ENCODE results near the gene SEMA6A. TPM values are rescaled to one million over a fixed set of nuclear protein-coding genes. Genes with fewer than 3 reads are reported as not detected.

The SEMA6A gene
- total RNA-seq, 5 donors from 2014 or later (not counting 1 experiment from before 2014, with no cell fraction given): 0.79 to 0.88 (median 0.79) TPM; not detected in 2

DNA sequence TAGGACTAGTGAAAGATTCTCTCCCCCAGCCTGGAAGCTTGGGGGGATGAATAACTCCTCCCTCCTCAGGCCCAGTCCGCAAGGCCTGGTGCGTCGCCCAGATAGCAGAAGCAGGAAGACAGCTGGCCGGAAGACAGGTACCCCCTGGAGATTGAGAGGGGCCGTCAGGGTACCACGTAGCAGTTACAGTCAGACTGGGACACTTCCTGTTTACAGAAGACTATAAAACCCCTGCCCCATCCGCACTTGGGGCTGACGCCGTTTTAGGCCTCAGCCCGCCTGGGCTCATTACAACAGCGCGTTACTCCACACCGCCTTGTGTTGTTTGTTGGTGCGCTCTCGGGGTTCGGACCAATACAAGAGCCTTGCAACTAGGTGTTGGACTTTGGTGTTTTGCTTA is 15.4 kb downstream of the SEMA6A start:
- no peaks in the 10 kb centered on the region for H3K36me3 Mint-ChIP-seq
- ATAC-seq (replicated peaks in 1 of 4) (no peak), DNase-seq (no peak)
- peaks cover 0 to 3% of the 10 kb centered on the region in 2 donors for H3K27me3 Mint-ChIP-seq
- no peak overlapping the region for H3K4me3 Mint-ChIP-seq
- no peaks in the 10 kb centered on the region for H3K36me3 ChIP-seq (ENCODE audit: control insufficient read depth in 2 of 2, extremely low read depth in 1 of 2, insufficient read depth in 1 of 2, low read length in 1 of 2)
- H3K9me3 ChIP-seq: no peaks in the 10 kb centered on the region
- no peaks in the 10 kb centered on the region for H3K4me1 ChIP-seq (ENCODE audit: control insufficient read depth in 1 of 2, extremely low read depth in 1 of 2, insufficient read depth in 2 of 2, low read length in 2 of 2)
- ChIA-PET POLR2A (no interaction called here), CTCF (no interaction called here)
- no peaks in the 10 kb centered on the region for H3K9me3 Mint-ChIP-seq
- WGBS (ENCODE audit: insufficient coverage): 83% methylated on average over 10 of the region's 16 CpGs
- no peak overlapping the region for H3K27ac Mint-ChIP-seq
- peaks cover 0 to 3% of the 10 kb centered on the region in 2 experiments for H3K27me3 ChIP-seq (replicated peaks in 1 of 2; ENCODE audit: control insufficient read depth in 2 of 2, extremely low read depth in 1 of 2, insufficient read depth in 2 of 2, low read length in 1 of 2)
- no peaks in the 10 kb centered on the region for H3K4me1 Mint-ChIP-seq
- H3K4me3 ChIP-seq (ENCODE audit: control insufficient read depth in 1 of 2, extremely low read depth in 1 of 2, low read length in 1 of 2): no peak overlapping the region
- H3K27ac ChIP-seq (ENCODE audit: low read length): no peak overlapping the region

GRCh38 chr5:116557669-116558271 is 16.9 kb downstream of the SEMA6A start:
- H3K9me3 Mint-ChIP-seq: no peaks in the 10 kb centered on the region
- WGBS (ENCODE audit: insufficient coverage): 80% methylated on average over 1 of the region's 5 CpGs
- ChIA-PET POLR2A (interaction anchor here in 1 of 2 donors (0.6 kb wide), 1 partner anchor 27 kb away, joined by 4 read pairs; no protein-coding TSS in a partner anchor), CTCF (no interaction called here)
- DNase-seq (no peak), ATAC-seq (replicated peaks in 1 of 4) (no peak)
- Histone ChIP-seq H3K9me3 (no peaks in the 10 kb centered on the region), H3K27ac (ENCODE audit: low read length) (no peak overlapping the region), H3K27me3 (replicated peaks in 1 of 2; ENCODE audit: control insufficient read depth in 2 of 2, extremely low read depth in 1 of 2, insufficient read depth in 2 of 2, low read length in 1 of 2) (peaks cover 0 to 3% of the 10 kb centered on the region in 2 experiments), H3K4me3 (ENCODE audit: control insufficient read depth in 1 of 2, extremely low read depth in 1 of 2, low read length in 1 of 2) (no peak overlapping the region), H3K4me1 (ENCODE audit: control insufficient read depth in 1 of 2, extremely low read depth in 1 of 2, insufficient read depth in 2 of 2, low read length in 2 of 2) (no peaks in the 10 kb centered on the region), H3K36me3 (ENCODE audit: control insufficient read depth in 2 of 2, extremely low read depth in 1 of 2, insufficient read depth in 1 of 2, low read length in 1 of 2) (no peaks in the 10 kb centered on the region)
- H3K36me3 Mint-ChIP-seq: no peaks in the 10 kb centered on the region
- H3K27ac Mint-ChIP-seq: no peak overlapping the region
- no peaks in the 10 kb centered on the region for H3K4me1 Mint-ChIP-seq
- peaks cover 0 to 3% of the 10 kb centered on the region in 2 donors for H3K27me3 Mint-ChIP-seq
- H3K4me3 Mint-ChIP-seq: no peak overlapping the region

DNA sequence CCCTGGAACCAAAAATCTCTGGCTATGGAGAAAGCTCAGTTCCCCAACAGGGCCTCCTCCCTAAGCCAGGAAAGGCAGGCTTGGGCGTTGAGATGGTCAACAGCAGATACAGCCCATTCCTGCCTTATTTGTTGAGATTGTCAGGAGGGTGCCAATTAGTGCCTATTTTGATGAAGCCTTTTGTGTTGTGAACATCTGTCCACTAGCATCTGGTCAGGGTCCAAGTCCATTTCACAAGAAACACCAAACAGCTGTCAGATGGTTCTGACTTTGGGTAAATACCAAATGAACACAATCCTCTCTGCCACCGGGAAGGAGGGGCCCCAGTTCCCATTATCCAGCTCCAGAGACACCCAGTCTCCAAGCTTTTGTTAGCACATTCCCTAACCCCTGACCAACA is 19.9 kb downstream of the SEMA6A start:
- Histone ChIP-seq H3K4me3 (ENCODE audit: control insufficient read depth in 1 of 2, extremely low read depth in 1 of 2, low read length in 1 of 2) (no peak overlapping the region), H3K36me3 (ENCODE audit: control insufficient read depth in 2 of 2, extremely low read depth in 1 of 2, insufficient read depth in 1 of 2, low read length in 1 of 2) (no peaks in the 10 kb centered on the region), H3K9me3 (no peaks in the 10 kb centered on the region), H3K4me1 (ENCODE audit: control insufficient read depth in 1 of 2, extremely low read depth in 1 of 2, insufficient read depth in 2 of 2, low read length in 2 of 2) (no peaks in the 10 kb centered on the region), H3K27me3 (replicated peaks in 1 of 2; ENCODE audit: control insufficient read depth in 2 of 2, extremely low read depth in 1 of 2, insufficient read depth in 2 of 2, low read length in 1 of 2) (no peaks in the 10 kb centered on the region), H3K27ac (ENCODE audit: low read length) (no peak overlapping the region)
- WGBS (ENCODE audit: insufficient coverage): 71% methylated on average over 1 of the region's 2 CpGs
- no peaks in the 10 kb centered on the region for H3K27me3 Mint-ChIP-seq
- CTCF ChIA-PET: no interaction called here
- POLR2A ChIA-PET: no interaction called here
- H3K4me3 Mint-ChIP-seq: no peak overlapping the region
- ATAC-seq (replicated peaks in 1 of 4) (no peak), DNase-seq (no peak)
- no peaks in the 10 kb centered on the region for H3K9me3 Mint-ChIP-seq
- no peaks in the 10 kb centered on the region for H3K36me3 Mint-ChIP-seq
- H3K4me1 Mint-ChIP-seq: no peaks in the 10 kb centered on the region
- H3K27ac Mint-ChIP-seq: no peak overlapping the region

DNA sequence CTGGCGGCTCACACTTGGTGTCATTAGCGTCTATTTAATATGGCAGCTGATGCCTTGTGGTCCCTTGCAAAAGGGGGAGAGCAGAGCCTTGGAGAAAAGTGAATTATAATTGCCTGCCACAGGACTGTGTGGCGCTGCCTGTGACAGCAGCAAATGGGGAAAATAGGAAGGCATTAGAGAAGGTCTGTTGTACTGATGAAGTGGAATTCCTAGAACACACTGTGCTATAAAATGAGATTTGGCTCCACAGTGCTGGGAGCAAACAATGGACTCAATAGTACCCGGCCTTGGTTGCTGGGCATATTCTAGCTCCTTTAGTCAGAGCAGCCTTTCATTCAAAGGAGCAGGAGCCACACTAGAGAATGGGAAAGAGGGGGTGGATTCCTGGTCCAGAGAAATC is 21.3 kb downstream of the SEMA6A start:
- DNase-seq (no peak), ATAC-seq (replicated peaks in 1 of 4) (no peak)
- Histone ChIP-seq H3K4me1 (ENCODE audit: control insufficient read depth in 1 of 2, extremely low read depth in 1 of 2, insufficient read depth in 2 of 2, low read length in 2 of 2) (no peaks in the 10 kb centered on the region), H3K27me3 (replicated peaks in 1 of 2; ENCODE audit: control insufficient read depth in 2 of 2, extremely low read depth in 1 of 2, insufficient read depth in 2 of 2, low read length in 1 of 2) (no peaks in the 10 kb centered on the region), H3K36me3 (ENCODE audit: control insufficient read depth in 2 of 2, extremely low read depth in 1 of 2, insufficient read depth in 1 of 2, low read length in 1 of 2) (no peaks in the 10 kb centered on the region), H3K9me3 (no peaks in the 10 kb centered on the region), H3K4me3 (ENCODE audit: control insufficient read depth in 1 of 2, extremely low read depth in 1 of 2, low read length in 1 of 2) (no peak overlapping the region), H3K27ac (ENCODE audit: low read length) (no peak overlapping the region)
- 97% methylated on average over 3 of the region's 4 CpGs for WGBS (ENCODE audit: insufficient coverage)
- H3K27me3 Mint-ChIP-seq: peaks cover 0 to 4% of the 10 kb centered on the region in 2 donors
- ChIA-PET CTCF (no interaction called here), POLR2A (no interaction called here)
- H3K27ac Mint-ChIP-seq: no peak overlapping the region
- no peak overlapping the region for H3K4me3 Mint-ChIP-seq
- H3K9me3 Mint-ChIP-seq: no peaks in the 10 kb centered on the region
- H3K4me1 Mint-ChIP-seq: no peaks in the 10 kb centered on the region
- H3K36me3 Mint-ChIP-seq: no peaks in the 10 kb centered on the region

DNA sequence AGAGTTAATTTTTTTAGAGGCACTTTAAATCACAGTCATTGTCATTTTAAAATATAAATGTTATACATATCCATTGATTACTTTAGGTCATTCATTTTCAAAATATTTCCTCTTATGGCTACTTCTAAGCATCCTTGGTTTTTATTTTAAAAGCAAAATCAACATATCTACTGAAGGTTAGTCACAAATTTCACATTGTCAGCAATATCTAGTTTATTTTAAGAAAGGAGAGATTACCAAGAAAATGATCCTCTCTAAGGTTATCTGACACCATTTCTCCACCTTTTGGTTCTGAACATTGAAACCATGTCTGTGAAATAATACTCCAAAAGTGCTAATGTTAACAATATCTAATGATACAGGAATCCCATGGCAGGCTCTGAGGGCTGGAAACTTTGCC is 24.5 kb downstream of the SEMA6A start:
- POLR2A ChIA-PET: no interaction called here
- H3K4me1 ChIP-seq (ENCODE audit: control insufficient read depth in 1 of 2, extremely low read depth in 1 of 2, insufficient read depth in 2 of 2, low read length in 2 of 2): no peaks in the 10 kb centered on the region
- H3K27ac Mint-ChIP-seq: no peak overlapping the region
- peaks cover 2% of the 10 kb centered on the region for H3K9me3 ChIP-seq
- peaks cover 3 to 4% of the 10 kb centered on the region in 2 donors for H3K27me3 Mint-ChIP-seq
- no peak overlapping the region for H3K27ac ChIP-seq (ENCODE audit: low read length)
- ATAC-seq (replicated peaks in 1 of 4) (no peak), DNase-seq (no peak)
- H3K9me3 Mint-ChIP-seq: peaks cover 6 to 9% (median 7%) of the 10 kb centered on the region in 3 donors
- H3K4me3 ChIP-seq (ENCODE audit: control insufficient read depth in 1 of 2, extremely low read depth in 1 of 2, low read length in 1 of 2): no peak overlapping the region
- H3K4me1 Mint-ChIP-seq: no peaks in the 10 kb centered on the region
- no peaks in the 10 kb centered on the region for H3K36me3 ChIP-seq (ENCODE audit: control insufficient read depth in 2 of 2, extremely low read depth in 1 of 2, insufficient read depth in 1 of 2, low read length in 1 of 2)
- H3K27me3 ChIP-seq (replicated peaks in 1 of 2; ENCODE audit: control insufficient read depth in 2 of 2, extremely low read depth in 1 of 2, insufficient read depth in 2 of 2, low read length in 1 of 2): no peaks in the 10 kb centered on the region
- no peaks in the 10 kb centered on the region for H3K36me3 Mint-ChIP-seq
- CTCF ChIA-PET: no interaction called here
- H3K4me3 Mint-ChIP-seq: no peak overlapping the region

DNA sequence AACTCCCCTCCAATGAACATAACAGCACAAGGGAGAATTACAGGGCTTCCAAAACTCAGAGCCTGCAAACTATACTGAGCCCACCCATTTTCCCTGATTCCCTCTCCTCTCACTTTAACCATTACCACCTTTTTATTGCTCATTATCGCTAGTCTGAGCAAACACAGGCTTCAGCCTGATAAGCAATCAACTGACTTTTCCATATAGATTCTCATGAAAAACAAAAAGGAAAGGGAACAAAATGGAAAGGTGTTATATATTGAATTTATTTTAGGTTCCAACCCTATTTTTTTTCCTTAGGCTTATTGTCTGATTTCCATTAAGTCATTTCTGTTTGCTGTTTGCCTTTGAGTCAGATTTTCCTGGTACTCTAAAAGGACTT is 27.9 kb downstream of the SEMA6A start:
- ChIA-PET CTCF (no interaction called here), POLR2A (no interaction called here)
- WGBS (ENCODE audit: insufficient coverage): no CpG with 5 or more reads among the region's 1 CpG
- H3K36me3 ChIP-seq (ENCODE audit: control insufficient read depth in 2 of 2, extremely low read depth in 1 of 2, insufficient read depth in 1 of 2, low read length in 1 of 2): no peaks in the 10 kb centered on the region
- H3K9me3 ChIP-seq: peaks cover 2% of the 10 kb centered on the region
- Mint-ChIP-seq H3K27ac (no peak overlapping the region), H3K27me3 (peaks cover 4 to 7% of the 10 kb centered on the region in 2 donors), H3K36me3 (no peaks in the 10 kb centered on the region), H3K9me3 (peaks cover 10 to 22% (median 20%) of the 10 kb centered on the region in 3 donors), H3K4me3 (no peak overlapping the region), H3K4me1 (no peaks in the 10 kb centered on the region)
- ATAC-seq (replicated peaks in 1 of 4) (no peak), DNase-seq (no peak)
- H3K27ac ChIP-seq (ENCODE audit: low read length): no peak overlapping the region
- H3K27me3 ChIP-seq (replicated peaks in 1 of 2; ENCODE audit: control insufficient read depth in 2 of 2, extremely low read depth in 1 of 2, insufficient read depth in 2 of 2, low read length in 1 of 2): no peaks in the 10 kb centered on the region
- H3K4me1 ChIP-seq (ENCODE audit: control insufficient read depth in 1 of 2, extremely low read depth in 1 of 2, insufficient read depth in 2 of 2, low read length in 2 of 2): no peaks in the 10 kb centered on the region
- H3K4me3 ChIP-seq (ENCODE audit: control insufficient read depth in 1 of 2, extremely low read depth in 1 of 2, low read length in 1 of 2): no peak overlapping the region
